GM21423 (cell line): ENCODE results near the gene EDA.

Experiments used
- ATAC-seq: cut with Tn5 transposase; IDR thresholded peaks from one replicate; pipeline ENCODE4 v1.9.1; 2021; ENCODE audit warnings: mild to moderate bottlenecking, moderate library complexity; ENCODE audit not compliant: unreplicated experiment

The EDA gene

DNA sequence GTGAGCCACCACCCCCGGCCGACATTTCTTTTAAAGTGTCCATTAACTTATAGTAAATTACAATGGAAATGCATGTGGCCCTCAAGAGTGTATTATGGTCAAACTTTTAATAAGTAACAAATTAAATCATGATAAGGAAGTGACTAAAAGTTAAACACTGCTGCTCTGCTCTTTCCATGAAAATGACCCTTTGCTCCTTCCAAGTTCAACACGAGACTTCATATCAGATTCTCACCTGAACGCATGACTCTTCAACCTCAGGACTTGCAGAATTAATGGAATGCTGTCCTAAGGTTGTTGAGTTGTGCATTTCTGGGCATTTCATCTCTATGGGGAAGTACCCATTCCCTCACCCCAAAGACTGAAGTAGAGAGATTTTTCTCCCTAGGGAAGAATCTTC is 406.7 kb downstream of the EDA start:
- no peak for ATAC-seq

DNA sequence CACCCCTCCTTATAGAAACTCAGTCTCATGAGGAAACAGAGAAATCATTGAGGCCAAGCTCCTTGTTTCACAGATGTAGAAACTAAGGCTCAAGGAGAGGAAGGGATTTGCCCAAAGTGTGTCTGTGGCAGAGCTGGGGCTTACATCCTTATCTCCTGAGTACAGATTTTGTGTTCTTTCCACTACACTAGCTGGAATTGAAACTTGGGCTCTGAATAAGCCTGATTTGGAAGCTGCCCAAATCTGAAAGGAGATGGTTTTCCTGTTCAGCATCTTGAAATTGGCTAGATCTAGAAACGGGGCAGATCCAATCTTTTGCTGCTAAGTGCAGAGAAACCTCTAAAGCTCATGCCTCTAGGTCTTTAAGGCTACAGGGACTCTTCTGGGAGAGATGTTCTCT is 409.6 kb downstream of the EDA start:
- no peak for ATAC-seq

GRCh38 chrX:70026112-70026850 is 410.4 kb downstream of the EDA start:
- no peak for ATAC-seq

- ATAC-seq, result no peak
Measured at GRCh38 chrX:70026851-70027200, 410.9 kb downstream of the EDA start.

DNA sequence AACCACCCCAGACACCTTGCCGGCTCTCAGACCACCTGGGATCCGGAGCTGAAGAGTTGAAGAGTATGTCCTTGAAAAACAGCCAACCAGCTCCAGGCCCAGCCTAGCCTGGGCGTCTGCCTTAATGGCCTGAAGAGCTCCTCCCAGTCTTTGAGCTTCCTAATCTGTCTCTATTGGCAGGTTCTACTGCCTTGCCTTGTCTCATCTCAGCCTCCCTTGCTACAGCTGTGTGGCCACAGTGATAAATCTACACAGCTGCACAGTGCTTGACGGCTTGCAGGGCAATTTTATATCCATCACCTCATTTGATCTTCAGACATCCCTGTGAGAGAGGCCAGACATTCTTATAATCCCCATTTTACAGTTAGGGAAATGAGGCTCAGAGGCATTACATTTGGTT is 413.9 kb downstream of the EDA start:
- ATAC-seq, result no peak

GRCh38 chrX:70030301-70030767 is 414.4 kb downstream of the EDA start:
- peak; percentile 59 for ATAC-seq

DNA sequence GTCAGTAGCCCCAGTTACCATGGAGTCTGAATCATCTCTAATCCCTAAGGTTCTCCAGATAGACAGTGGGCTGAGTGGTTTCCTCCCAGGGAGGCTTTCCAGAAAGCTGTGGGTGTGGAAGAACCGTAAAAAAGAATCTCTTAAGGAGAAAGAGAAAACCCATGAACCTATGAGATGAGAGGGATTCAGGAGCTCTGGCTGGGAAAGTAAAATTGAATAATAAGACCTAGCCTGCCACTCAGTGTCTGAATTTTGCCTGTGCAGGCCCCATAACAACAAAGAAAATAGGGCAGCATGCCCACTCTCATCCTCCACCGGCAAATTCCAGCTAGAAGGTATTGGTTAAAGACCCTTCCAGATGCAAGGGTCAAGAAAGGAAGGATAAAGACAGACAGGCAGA is 416.9 kb downstream of the EDA start:
- no peak for ATAC-seq

DNA sequence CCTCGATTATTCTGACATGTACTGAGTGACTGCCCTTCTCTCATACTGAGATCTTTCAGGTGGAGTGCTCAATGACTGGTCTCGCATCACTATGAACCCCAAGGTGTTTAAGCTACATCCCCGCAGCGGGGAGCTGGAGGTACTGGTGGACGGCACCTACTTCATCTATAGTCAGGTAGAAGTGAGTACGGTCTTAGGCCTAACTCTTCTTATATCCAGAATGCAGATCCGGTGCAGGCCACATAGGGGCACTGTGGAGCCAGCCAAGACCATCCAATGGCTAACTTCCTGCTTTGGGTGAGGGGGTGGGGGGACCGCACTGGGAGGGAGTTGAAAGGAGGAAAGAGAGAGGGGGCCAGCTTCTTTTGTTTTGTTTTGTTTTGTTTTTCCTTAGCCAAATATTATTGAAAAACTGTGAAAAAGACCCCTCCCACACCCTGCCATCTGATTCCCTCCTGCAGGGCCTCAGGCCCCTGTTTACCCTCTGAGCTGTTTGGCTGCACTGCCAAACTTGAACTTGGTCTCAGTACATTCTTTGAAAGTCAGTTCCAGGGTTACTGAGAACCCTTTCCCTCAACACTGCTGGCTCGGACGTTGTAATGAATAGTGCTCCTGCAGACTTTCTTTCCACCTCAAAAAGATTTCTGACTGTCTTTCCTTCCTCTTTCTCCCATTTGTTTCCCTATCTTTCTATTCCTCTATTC is 417.6 kb downstream of the EDA start:
- ATAC-seq, result peak; percentile 70

- no peak for ATAC-seq
Measured at GRCh38 chrX:70034646-70035045, 418.7 kb downstream of the EDA start.

DNA sequence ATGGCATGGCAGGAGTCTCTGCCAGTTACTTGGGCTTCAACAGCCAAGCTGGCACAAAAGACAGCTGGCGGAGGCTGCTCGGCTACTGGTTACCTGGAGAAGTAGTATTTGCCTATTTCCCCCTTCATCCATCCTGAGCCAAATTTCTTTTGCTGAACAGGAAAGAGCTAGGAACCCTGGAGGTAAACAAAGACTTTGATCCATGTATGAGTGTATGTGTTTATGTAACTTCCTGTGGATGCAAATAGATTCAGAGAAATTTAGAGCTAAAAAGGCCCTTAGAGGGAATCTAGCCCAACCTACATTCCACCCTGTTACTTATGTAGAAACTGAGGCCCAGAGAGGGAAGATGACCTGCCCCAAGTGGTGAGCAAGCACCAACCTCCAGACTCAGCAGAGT is 422.6 kb downstream of the EDA start:
- no peak for ATAC-seq

- ATAC-seq, result no peak
Measured at GRCh38 chrX:70038951-70039350, 423.0 kb downstream of the EDA start.

- no peak for ATAC-seq
Measured at GRCh38 chrX:70039758-70040157, 423.8 kb downstream of the EDA start.

DNA sequence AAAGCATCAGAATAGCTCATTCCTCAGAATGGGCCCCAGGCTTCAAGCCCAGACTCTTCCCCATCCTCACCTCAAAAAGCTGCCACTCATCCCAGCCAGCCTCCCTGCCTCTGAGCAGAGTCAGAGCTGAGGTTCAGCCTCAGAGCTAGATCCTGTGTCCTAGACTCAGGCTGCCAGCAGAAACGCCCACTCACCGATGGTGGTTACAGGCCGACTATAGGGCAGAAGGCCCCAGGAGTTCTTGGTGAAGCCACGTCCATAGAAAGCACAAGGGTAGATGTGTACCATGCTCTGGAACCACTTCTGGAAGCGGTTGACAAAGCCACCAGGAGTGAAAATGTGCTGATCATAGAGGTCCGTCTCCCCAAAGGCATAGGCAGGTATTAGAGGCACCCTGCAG is 426.1 kb downstream of the EDA start:
- no peak for ATAC-seq

- no peak for ATAC-seq
Measured at GRCh38 chrX:70042399-70043371, 426.8 kb downstream of the EDA start.

GRCh38 chrX:70043685-70044084 is 427.8 kb downstream of the EDA start:
- no peak for ATAC-seq

GRCh38 chrX:70044541-70045245 is 428.8 kb downstream of the EDA start:
- no peak for ATAC-seq

DNA sequence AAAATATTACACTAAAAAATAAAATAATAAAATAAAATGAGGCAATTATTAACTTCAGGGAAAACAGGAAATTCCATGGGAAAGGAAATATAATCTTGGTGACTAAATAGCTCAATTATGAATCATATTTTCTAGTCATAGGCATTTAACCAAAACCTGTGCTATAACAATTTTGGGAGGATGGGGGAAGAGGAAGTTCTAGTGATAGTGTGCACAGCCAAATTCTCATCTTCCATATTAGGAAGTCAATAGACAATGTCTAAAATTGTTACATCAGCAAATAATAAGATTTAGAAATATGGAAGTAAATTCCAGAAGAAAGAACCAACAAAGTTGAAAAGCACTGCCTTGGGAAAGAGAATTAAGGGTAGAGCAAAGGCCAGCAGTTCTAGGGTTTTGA is 431.1 kb downstream of the EDA start:
- ATAC-seq, result no peak

DNA sequence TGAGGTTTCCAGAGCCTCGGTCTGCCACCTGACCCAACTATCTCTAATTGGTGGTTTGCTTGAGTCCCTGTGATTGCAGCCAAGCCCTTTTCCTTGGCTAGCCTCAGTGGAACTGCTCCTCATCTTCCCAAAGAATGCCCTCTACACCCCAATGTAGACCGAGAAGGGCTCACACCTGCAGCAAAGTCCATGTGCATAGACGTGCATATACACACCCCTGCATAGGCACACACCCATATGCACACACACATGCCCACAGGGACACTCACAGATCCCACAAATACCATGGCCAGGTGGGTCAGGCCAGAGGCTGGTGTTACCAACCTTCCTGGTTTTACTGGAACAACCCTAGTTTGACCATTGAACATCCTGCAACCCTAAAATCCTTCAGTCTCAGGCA is 433.5 kb downstream of the EDA start:
- no peak for ATAC-seq

GRCh38 chrX:70049925-70050324 is 434.0 kb downstream of the EDA start, which contains the start of gene AWAT2:
Gene AWAT2 (minus strand): TSS chrX:70049938. CDS start chrX:70049932, 6 bp downstream.
- ATAC-seq, result no peak

GRCh38 chrX:70052895-70053615 is 437.1 kb downstream of the EDA start:
- no peak for ATAC-seq
